Spleen (tissue), 7 donors: ENCODE measurements around the gene CD8B.

Experiments
- POLR2A ChIP-seq, 3 donors: fragments of 450-650 bp; IDR thresholded peaks; one replicate each; pipeline ENCODE4 v1.5.1; 2017; ENCODE audit warnings: antibody characterized with exemption in 3 of 3, mild to moderate bottlenecking in 1 of 3
- POLR2AphosphoS5 ChIP-seq, 3 donors: sonication (generic); formaldehyde crosslinking; IDR thresholded peaks; one replicate each; pipeline ENCODE4 v1.5.1; 2017; ENCODE audit warnings: antibody characterized with exemption in 3 of 3
- TF ChIP-seq, protein P1 (sequence below), 11 experiments: fragments of 200-600 bp in 7 of 11; fragments of 450-650 bp in 4 of 11; sonication (generic) in 4 of 11; IDR thresholded peaks in 8 of 11; conservative IDR thresholded peaks in 3 of 11; 1 replicate in 7 of 11; 2 replicates in 4 of 11; pipeline versions ENCODE4 v1.4.0 to v1.8.0; 2016 to 2021; ENCODE audit warnings: antibody characterized with exemption in 11 of 11, inconsistent platforms in 4 of 11, mild to moderate bottlenecking in 1 of 11
- donor health status: DM: no; HTN: no; CAD: no; lungs with moderate emphysema.
- donor health status: DM: no; HTN: no; CAD: no.
- donor health status: DM: no; HTN: no; CAD: no.

DNA sequence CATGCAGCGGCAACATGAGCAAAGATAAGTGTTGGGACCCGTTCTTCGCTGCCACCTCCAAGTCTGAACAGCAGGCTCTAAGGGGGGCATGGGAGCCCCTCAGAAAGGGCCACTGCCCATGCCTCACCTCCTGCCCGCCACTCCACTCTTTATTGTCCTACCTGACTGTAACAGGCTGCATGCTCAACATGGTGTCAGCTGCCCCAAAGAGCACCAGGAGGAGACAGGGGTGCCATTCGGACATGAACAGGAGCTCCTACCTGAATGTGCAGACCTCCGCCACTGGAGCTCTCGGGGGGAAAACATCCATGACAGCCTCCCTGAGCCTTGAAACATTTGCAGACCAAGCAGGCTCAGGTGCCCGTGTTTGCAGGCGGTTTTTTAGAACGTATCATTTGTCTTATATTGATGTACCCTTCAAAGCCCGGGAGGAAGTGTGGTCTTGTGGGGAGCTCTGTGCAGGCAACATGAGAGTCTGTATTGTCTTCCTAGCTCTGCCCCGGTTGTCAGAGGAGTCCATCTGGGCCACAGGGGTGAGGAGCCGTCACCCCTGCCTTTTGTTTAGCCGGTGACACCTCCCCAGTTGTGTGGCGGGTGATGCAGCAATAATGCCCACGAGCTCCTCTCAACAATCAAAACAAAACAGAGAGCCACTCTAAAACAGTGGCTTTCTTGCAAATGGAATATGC is 35.8 kb downstream of the CD8B start:
- TF ChIP-seq POLR2AphosphoS5 (IDR thresholded peaks at IDR 0.05) (peak in 2 of 3 donors; percentile 36 to 71), POLR2A (IDR thresholded peaks at IDR 0.05) (no peak)
- TF ChIP-seq, protein P1, sequence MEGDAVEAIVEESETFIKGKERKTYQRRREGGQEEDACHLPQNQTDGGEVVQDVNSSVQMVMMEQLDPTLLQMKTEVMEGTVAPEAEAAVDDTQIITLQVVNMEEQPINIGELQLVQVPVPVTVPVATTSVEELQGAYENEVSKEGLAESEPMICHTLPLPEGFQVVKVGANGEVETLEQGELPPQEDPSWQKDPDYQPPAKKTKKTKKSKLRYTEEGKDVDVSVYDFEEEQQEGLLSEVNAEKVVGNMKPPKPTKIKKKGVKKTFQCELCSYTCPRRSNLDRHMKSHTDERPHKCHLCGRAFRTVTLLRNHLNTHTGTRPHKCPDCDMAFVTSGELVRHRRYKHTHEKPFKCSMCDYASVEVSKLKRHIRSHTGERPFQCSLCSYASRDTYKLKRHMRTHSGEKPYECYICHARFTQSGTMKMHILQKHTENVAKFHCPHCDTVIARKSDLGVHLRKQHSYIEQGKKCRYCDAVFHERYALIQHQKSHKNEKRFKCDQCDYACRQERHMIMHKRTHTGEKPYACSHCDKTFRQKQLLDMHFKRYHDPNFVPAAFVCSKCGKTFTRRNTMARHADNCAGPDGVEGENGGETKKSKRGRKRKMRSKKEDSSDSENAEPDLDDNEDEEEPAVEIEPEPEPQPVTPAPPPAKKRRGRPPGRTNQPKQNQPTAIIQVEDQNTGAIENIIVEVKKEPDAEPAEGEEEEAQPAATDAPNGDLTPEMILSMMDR (IDR thresholded peaks at IDR 0.05 in 8 of 11, conservative IDR thresholded peaks at IDR 0.05 in 3 of 11) = no peak
